UCSD-AML1 (cell line): ENCODE data around the gene TAX1BP1.
"Not testable (repeated sequence)": the region's sequence is repeated elsewhere in the genome, so short reads cannot be mapped to it uniquely, and the experiment has no call there.

ENCODE experiments used
- DNase-seq: peaks from one replicate; lab custom pipeline; 2025; ENCODE audit not compliant: unreplicated experiment; lab: John Stamatoyannopoulos, UW

The TAX1BP1 gene

GRCh38 chr7:27737616-27738015 lies 2.3 kb upstream of the TAX1BP1 start:
- no peak for DNase-seq

GRCh38 chr7:27739301-27739908 lies 557 bp upstream of the TAX1BP1 start:
- DNase-seq, result peak; percentile 46

- peak; percentile 59 for DNase-seq
Measured at GRCh38 chr7:27740449-27741086, 606 bp downstream of the TAX1BP1 start.

GRCh38 chr7:27742091-27742710 lies 2.2 kb downstream of the TAX1BP1 start:
- not testable (repeated sequence) for DNase-seq

GRCh38 chr7:27745064-27745583 lies 5.2 kb downstream of the TAX1BP1 start:
- no peak for DNase-seq

GRCh38 chr7:27746486-27746885 lies 6.5 kb downstream of the TAX1BP1 start:
- no peak for DNase-seq

GRCh38 chr7:27746978-27747377 lies 7.0 kb downstream of the TAX1BP1 start:
- DNase-seq, result no peak

- no peak for DNase-seq
Measured at GRCh38 chr7:27747589-27748368, 7.8 kb downstream of the TAX1BP1 start.

GRCh38 chr7:27750316-27750715 lies 10.4 kb downstream of the TAX1BP1 start:
- no peak for DNase-seq

GRCh38 chr7:27751888-27752660 lies 12.1 kb downstream of the TAX1BP1 start:
- DNase-seq, result no peak

- no peak for DNase-seq
Measured at GRCh38 chr7:27753863-27754262, 13.9 kb downstream of the TAX1BP1 start.

- no peak for DNase-seq
Measured at GRCh38 chr7:27756298-27756697, 16.3 kb downstream of the TAX1BP1 start.

GRCh38 chr7:27759491-27759890 lies 19.5 kb downstream of the TAX1BP1 start:
- no peak for DNase-seq

GRCh38 chr7:27762062-27762461 lies 22.1 kb downstream of the TAX1BP1 start:
- no peak for DNase-seq

- no peak for DNase-seq
Measured at GRCh38 chr7:27763983-27764508, 24.1 kb downstream of the TAX1BP1 start.

GRCh38 chr7:27765841-27766240 lies 25.9 kb downstream of the TAX1BP1 start:
- DNase-seq, result no peak

GRCh38 chr7:27767374-27767773 lies 27.4 kb downstream of the TAX1BP1 start:
- DNase-seq, result no peak

GRCh38 chr7:27771111-27771510 lies 31.1 kb downstream of the TAX1BP1 start:
- DNase-seq, result no peak

GRCh38 chr7:27774717-27775328 lies 34.9 kb downstream of the TAX1BP1 start:
- DNase-seq, result no peak

GRCh38 chr7:27775782-27776181 lies 35.8 kb downstream of the TAX1BP1 start:
- DNase-seq, result no peak
